Natural killer cell (primary cell): ENCODE measurements around the gene TPRA1. TPM values are rescaled to one million over a fixed set of nuclear protein-coding genes. Genes with fewer than 3 reads are reported as not detected.

Experiments used
- ATAC-seq, 3 donors: fragments of 150-1000 bp in 2 of 3; fragments of 200-7000 bp in 1 of 3; cut with Tn5 transposase; 1 replicate in 1 of 3; 2 replicates in 2 of 3; pipeline ENCODE4 v1.10.0; 2021; ENCODE audit warnings: mild to moderate bottlenecking in 2 of 3, moderate library complexity in 2 of 3
- DNase-seq, 2 donors: peaks; one replicate each; pipeline versions ENCODE4 v3.0.0 to v3.0.0-alpha.2; 2013 to 2021; ENCODE audit warnings: mixed read lengths in 1 of 2
- H3K27ac ChIP-seq: one replicate; pipeline ENCODE4 v1.5.1; 2013; ENCODE audit warnings: mild to moderate bottlenecking, low read length
- H3K27me3 ChIP-seq: one replicate; pipeline ENCODE4 v1.6.1; 2013; ENCODE audit warnings: low read length; ENCODE audit not compliant: control insufficient read depth, insufficient read depth
- H3K36me3 ChIP-seq: one replicate; pipeline ENCODE4 v1.6.1; 2013; ENCODE audit warnings: low read length; ENCODE audit not compliant: control insufficient read depth, insufficient read depth
- H3K4me1 ChIP-seq: one replicate; pipeline ENCODE4 v1.6.1; 2013; ENCODE audit warnings: low read length; ENCODE audit not compliant: control insufficient read depth, insufficient read depth
- H3K4me3 ChIP-seq: one replicate; pipeline ENCODE4 v1.5.1; 2013; ENCODE audit warnings: low read length
- H3K9me3 ChIP-seq: one replicate; pipeline ENCODE4 v1.6.1; 2013; ENCODE audit warnings: low read length; ENCODE audit not compliant: control insufficient read depth, insufficient read depth
- H3K27ac Mint-ChIP-seq, 2 donors: one replicate each; pipeline ENCODE4 v1.8.0; 2022; ENCODE audit warnings: mild to moderate bottlenecking in 2 of 2, mixed read lengths in 2 of 2, moderate library complexity in 1 of 2
- H3K27me3 Mint-ChIP-seq, 2 donors: one replicate each; pipeline ENCODE4 v1.8.0; 2022; ENCODE audit warnings: low read depth in 2 of 2, mixed read lengths in 2 of 2
- H3K36me3 Mint-ChIP-seq: one replicate; pipeline ENCODE4 v1.8.0; 2022; ENCODE audit warnings: mixed read lengths
- H3K4me1 Mint-ChIP-seq, 2 donors: one replicate each; pipeline ENCODE4 v1.8.0; 2022; ENCODE audit warnings: mixed read lengths in 2 of 2
- H3K4me3 Mint-ChIP-seq: one replicate; pipeline ENCODE4 v1.8.0; 2022; ENCODE audit warnings: mild to moderate bottlenecking, moderate library complexity, mixed read lengths
- H3K9me3 Mint-ChIP-seq, 2 donors: one replicate each; pipeline ENCODE4 v1.8.0; 2022; ENCODE audit warnings: mixed read lengths in 2 of 2
- CTCF ChIP-seq: fragments of 200-600 bp; IDR thresholded peaks from one replicate; pipeline ENCODE4 v1.8.0; 2022; ENCODE audit warnings: antibody characterized with exemption
- WGBS: methylation state at CpG from one replicate; pipeline ENCODE4 v1.1.7; 2013; ENCODE audit warnings: missing lambda C conversion rate; ENCODE audit not compliant: insufficient coverage; 5-methylcytosine and 5-hydroxymethylcytosine counted together
- intact Hi-C: fragments of 100-400 bp; cut with micrococcal nuclease; formaldehyde crosslinking; loops from one replicate; pipeline ENCODE4 v1.14.2; 2022
- total RNA-seq, 4 donors: library from RNA; stranded (reverse); fragments of 120-200 nt in 1 of 4; gene quantifications; one replicate each; pipeline versions ENCODE4 v1.2.3 to v1.2.4, GENCODE V29; 2013 to 2022

Gene TPRA1
- total RNA-seq, 3 donors from 2014 or later (not counting 1 experiment from before 2014, with no cell fraction given): 15.4 to 22.7 (median 22.1) TPM

DNA sequence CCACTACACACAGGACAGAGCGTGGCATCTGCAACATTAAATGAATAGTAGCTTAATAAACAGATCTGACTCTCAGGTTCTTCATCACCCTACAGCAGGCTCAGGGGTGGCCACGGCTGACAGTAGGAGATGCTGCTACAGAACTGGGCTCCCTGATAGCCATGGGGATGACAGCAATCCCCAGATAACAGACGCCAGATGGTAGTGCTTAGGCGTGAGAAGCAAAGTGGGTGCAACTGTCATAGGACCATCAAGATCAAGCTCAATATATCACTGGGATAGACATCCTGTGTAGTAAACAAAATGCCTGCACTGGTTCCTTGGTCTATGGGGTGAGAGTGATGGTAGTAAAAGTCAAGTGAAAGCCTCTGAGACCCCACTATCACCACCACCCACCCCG, 2.6 kb upstream of the TPRA1 start:
- Histone ChIP-seq H3K4me3 (no peak overlapping the region), H3K27me3 (no peaks in the 10 kb centered on the region), H3K9me3 (no peaks in the 10 kb centered on the region), H3K4me1 (peaks cover 31% of the 10 kb centered on the region), H3K27ac (no peak overlapping the region), H3K36me3 (no peaks in the 10 kb centered on the region)
- 99% methylated on average over 5 of the region's 5 CpGs for WGBS
- intact Hi-C loops: no loop called here
- Mint-ChIP-seq H3K4me3 (peak overlapping the region; percentile 63), H3K27ac (no peak overlapping the region), H3K27me3 (no peaks in the 10 kb centered on the region), H3K9me3 (no peaks in the 10 kb centered on the region), H3K36me3 (no peaks in the 10 kb centered on the region), H3K4me1 (peaks cover 32 to 40% of the 10 kb centered on the region in 2 donors)
- no peak for DNase-seq
- ATAC-seq: no peak
- no peak for TF ChIP-seq CTCF

DNA sequence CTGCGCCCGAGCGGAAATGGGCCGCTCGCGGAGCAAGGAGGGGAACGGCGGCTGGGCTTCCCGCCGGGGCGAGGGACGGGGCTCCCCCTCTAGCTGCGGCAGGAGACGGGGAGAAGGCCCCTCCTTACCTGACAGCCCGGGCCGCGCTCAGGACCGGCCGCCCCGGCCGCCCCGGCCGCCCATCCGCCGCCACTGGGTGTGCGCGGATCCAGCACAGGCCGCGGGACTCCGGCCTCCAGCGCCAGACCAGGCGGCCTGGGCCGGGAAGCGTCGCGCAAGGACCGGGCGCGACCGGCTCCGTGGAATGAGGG, 296 bp downstream of the TPRA1 start:
- Mint-ChIP-seq H3K9me3 (no peaks in the 10 kb centered on the region), H3K27ac (peak overlapping the region; percentile 78 to 87), H3K4me1 (peaks cover 28 to 40% of the 10 kb centered on the region in 2 donors), H3K36me3 (no peaks in the 10 kb centered on the region), H3K4me3 (peak overlapping the region; percentile 98), H3K27me3 (no peaks in the 10 kb centered on the region)
- H3K4me3 ChIP-seq: peak overlapping the region; percentile 59
- no peaks in the 10 kb centered on the region for H3K36me3 ChIP-seq
- DNase-seq: peak in 1 of 2 donors; percentile 56
- WGBS: under 1% methylated on average over 41 of the region's 41 CpGs
- H3K27ac ChIP-seq: peak overlapping the region; percentile 22
- no peaks in the 10 kb centered on the region for H3K9me3 ChIP-seq
- H3K27me3 ChIP-seq: no peaks in the 10 kb centered on the region
- ATAC-seq: peak; percentile 39 to 51 (median 40)
- TF ChIP-seq CTCF: no peak
- intact Hi-C loops: loop anchor here (2.0 kb wide), 1 partner anchor 83 kb away; the partner anchor contains the start of gene ABTB1
- H3K4me1 ChIP-seq: peaks cover 29% of the 10 kb centered on the region

DNA sequence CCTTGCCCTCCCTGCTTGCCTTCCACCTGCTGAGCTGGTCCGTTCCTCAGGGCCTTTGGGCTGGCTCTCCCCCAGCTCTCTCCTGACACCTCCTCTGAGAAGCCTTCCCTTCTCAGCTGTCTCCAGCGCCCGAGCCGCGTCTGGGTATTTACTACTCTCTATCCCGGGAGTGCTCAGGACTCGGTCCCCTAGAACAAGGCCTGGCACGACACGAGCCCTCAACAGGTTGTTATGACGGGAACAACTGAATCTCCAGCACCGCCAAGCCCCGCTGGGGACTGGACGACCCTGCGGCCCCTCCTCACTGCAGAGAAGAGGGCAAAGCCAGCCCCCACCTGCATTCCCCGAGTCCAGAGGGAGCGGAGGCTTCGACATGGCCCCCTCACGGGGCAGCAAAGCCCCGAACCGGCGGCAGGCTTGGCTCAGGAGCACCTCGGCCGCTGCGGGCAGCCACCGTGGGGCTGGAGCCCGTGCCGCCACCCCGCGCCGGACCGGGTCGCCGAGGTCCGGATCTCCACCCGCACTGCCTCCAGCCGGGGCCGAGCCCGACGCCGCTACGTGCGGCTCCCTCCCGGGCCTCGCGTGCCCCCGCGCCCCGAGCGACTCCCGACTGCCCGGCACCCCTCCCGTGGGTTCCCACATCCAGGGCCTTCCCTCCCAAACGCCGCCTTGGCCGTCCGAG, 792 bp downstream of the TPRA1 start:
- Histone ChIP-seq H3K27ac (no peak overlapping the region), H3K36me3 (no peaks in the 10 kb centered on the region), H3K27me3 (no peaks in the 10 kb centered on the region), H3K9me3 (no peaks in the 10 kb centered on the region), H3K4me3 (peak overlapping the region; percentile 59), H3K4me1 (peaks cover 29% of the 10 kb centered on the region)
- H3K9me3 Mint-ChIP-seq: no peaks in the 10 kb centered on the region
- intact Hi-C loops: loop anchor here (2.0 kb wide), 1 partner anchor 83 kb away; the partner anchor contains the start of gene ABTB1
- H3K27ac Mint-ChIP-seq: peak overlapping the region; percentile 14 to 87
- no peak for TF ChIP-seq CTCF
- WGBS: 3% methylated on average over 56 of the region's 56 CpGs
- H3K4me1 Mint-ChIP-seq: peaks cover 33 to 45% of the 10 kb centered on the region in 2 donors
- H3K27me3 Mint-ChIP-seq: no peaks in the 10 kb centered on the region
- no peaks in the 10 kb centered on the region for H3K36me3 Mint-ChIP-seq
- ATAC-seq (peak; percentile 0 to 4 (median 1)), DNase-seq (peak in 1 of 2 donors; percentile 34)
- H3K4me3 Mint-ChIP-seq: peak overlapping the region; percentile 84
